ENCODE data around the gene STARD13.

Gene STARD13

GRCh38 chr13:33119022-33119781 lies 166.4 kb downstream of the STARD13 start:
- Histone ChIP-seq H3K9me3 (ENCODE audit: control insufficient read depth in 5 of 5, low read length in 5 of 5) (no peaks in the 10 kb centered on the region), H3K27me3 (ENCODE audit: control insufficient read depth in 5 of 5, insufficient read depth in 4 of 5, low read length in 5 of 5) (no peaks in the 10 kb centered on the region), H3K27ac (ENCODE audit: low read depth, low read length) (no peak overlapping the region), H3K4me1 (ENCODE audit: control insufficient read depth in 5 of 5, insufficient read depth in 5 of 5, low read length in 5 of 5) (peaks cover 0 to 24% (median 13%) of the 10 kb centered on the region in 5 donors), H3K9ac (ENCODE audit: low read length in 5 of 5) (no peak overlapping the region), H3K36me3 (ENCODE audit: control insufficient read depth in 5 of 5, insufficient read depth in 5 of 5, low read length in 5 of 5) (peaks cover 29 to 75% (median 69%) of the 10 kb centered on the region in 5 donors), H3K4me3 (ENCODE audit: low read depth in 1 of 5, low read length in 5 of 5) (no peak overlapping the region)

DNA sequence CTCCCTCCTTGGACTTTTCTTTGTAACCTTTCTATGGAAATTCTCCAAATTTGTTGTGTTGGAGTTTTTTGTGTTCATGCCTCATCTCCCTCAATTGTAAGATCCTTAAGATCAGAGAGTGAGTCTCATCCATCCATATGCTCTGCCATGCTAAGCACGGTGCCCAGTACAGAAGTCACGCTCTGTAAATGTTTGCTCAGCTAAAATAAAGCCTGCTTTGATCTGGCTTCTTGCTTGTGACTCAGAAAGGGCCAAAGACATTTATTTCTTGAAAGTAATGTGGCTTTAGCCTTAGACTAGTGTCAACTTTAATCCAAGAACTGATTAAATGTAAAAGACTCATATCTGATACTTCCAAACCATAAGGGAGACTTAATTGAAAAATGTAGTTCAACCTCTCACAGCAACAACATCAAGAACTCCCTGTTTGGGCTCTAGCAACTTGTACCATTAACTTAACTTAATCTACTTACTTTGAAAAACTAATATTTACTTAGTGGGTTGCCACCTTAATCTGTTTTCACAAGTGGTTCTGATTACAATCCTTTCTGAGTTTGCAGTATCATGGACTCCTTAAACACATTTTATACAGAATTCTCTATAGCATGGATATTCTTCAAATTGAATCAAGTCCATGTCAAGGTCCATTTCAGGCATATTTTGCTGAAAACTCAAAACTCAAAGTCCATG lies 169.1 kb downstream of the STARD13 start:
- H3K36me3 ChIP-seq (ENCODE audit: control insufficient read depth in 5 of 5, insufficient read depth in 5 of 5, low read length in 5 of 5) = peaks cover 31 to 81% (median 73%) of the 10 kb centered on the region in 5 donors
- H3K27me3 ChIP-seq (ENCODE audit: control insufficient read depth in 5 of 5, insufficient read depth in 4 of 5, low read length in 5 of 5) = no peaks in the 10 kb centered on the region
- no peak overlapping the region for H3K4me3 ChIP-seq (ENCODE audit: low read depth in 1 of 5, low read length in 5 of 5)
- no peak overlapping the region for H3K9ac ChIP-seq (ENCODE audit: low read length in 5 of 5)
- H3K4me1 ChIP-seq (ENCODE audit: control insufficient read depth in 5 of 5, insufficient read depth in 5 of 5, low read length in 5 of 5) = peaks cover 2 to 22% (median 14%) of the 10 kb centered on the region in 5 donors
- no peak overlapping the region for H3K27ac ChIP-seq (ENCODE audit: low read depth, low read length)
- H3K9me3 ChIP-seq (ENCODE audit: control insufficient read depth in 5 of 5, low read length in 5 of 5) = no peaks in the 10 kb centered on the region

- Histone ChIP-seq H3K9me3 (ENCODE audit: control insufficient read depth in 5 of 5, low read length in 5 of 5) (no peaks in the 10 kb centered on the region), H3K4me1 (ENCODE audit: control insufficient read depth in 5 of 5, insufficient read depth in 5 of 5, low read length in 5 of 5) (peaks cover 5 to 34% (median 26%) of the 10 kb centered on the region in 5 donors), H3K27me3 (ENCODE audit: control insufficient read depth in 5 of 5, insufficient read depth in 4 of 5, low read length in 5 of 5) (no peaks in the 10 kb centered on the region), H3K27ac (ENCODE audit: low read depth, low read length) (no peak overlapping the region), H3K9ac (ENCODE audit: low read length in 5 of 5) (no peak overlapping the region), H3K36me3 (ENCODE audit: control insufficient read depth in 5 of 5, insufficient read depth in 5 of 5, low read length in 5 of 5) (peaks cover 31 to 75% (median 69%) of the 10 kb centered on the region in 5 donors), H3K4me3 (ENCODE audit: low read depth in 1 of 5, low read length in 5 of 5) (no peak overlapping the region)
These were observed 170.3 kb downstream of the STARD13 start for GRCh38 chr13:33115274-33115673.

DNA sequence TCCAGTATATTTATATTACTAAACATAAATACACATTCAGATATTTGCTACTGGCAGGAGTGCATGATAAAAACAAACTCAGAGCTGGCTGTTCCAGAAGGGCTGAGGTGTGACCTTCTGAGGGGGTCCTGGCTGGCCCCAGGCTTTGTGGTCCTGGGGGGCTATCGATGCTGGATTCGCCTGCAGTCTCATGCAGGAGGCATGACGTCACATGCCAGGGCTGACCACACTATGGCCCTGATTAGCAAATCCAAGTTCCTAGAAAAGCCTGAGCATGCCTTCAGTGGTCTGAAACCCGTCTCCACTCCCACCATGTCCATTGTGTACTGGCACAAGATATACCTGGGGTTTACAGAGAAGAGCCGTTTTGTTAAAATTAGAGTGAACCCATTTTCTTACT lies 171.4 kb downstream of the STARD13 start:
- Histone ChIP-seq H3K27ac (ENCODE audit: low read depth, low read length) (no peak overlapping the region), H3K4me1 (ENCODE audit: control insufficient read depth in 5 of 5, insufficient read depth in 5 of 5, low read length in 5 of 5) (peaks cover 8 to 45% (median 37%) of the 10 kb centered on the region in 5 donors), H3K27me3 (ENCODE audit: control insufficient read depth in 5 of 5, insufficient read depth in 4 of 5, low read length in 5 of 5) (no peaks in the 10 kb centered on the region), H3K9ac (ENCODE audit: low read length in 5 of 5) (no peak overlapping the region), H3K36me3 (ENCODE audit: control insufficient read depth in 5 of 5, insufficient read depth in 5 of 5, low read length in 5 of 5) (peaks cover 31 to 73% (median 69%) of the 10 kb centered on the region in 5 donors), H3K9me3 (ENCODE audit: control insufficient read depth in 5 of 5, low read length in 5 of 5) (no peaks in the 10 kb centered on the region), H3K4me3 (ENCODE audit: low read depth in 1 of 5, low read length in 5 of 5) (no peak overlapping the region)

DNA sequence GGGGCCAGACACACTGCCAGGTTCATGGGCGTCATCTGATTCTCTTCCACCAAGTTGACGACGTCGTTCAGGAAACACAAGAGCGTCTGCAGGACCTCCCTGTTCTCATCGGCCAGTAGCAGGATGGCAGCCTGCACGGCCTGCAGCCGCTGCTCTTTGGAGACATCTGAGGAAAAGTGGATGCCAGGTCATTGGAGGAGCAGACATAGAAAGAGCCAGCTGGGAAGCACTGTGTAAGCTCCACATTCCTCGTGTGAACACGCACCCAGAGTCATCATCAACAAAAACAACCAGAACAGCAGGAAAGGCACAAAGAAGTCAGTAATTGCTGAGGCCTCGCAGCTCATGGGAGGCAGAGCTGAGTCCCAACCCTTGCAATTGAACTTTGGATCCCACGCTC lies 172.8 kb downstream of the STARD13 start:
- H3K27ac ChIP-seq (ENCODE audit: low read depth, low read length) = no peak overlapping the region
- no peak overlapping the region for H3K9ac ChIP-seq (ENCODE audit: low read length in 5 of 5)
- H3K36me3 ChIP-seq (ENCODE audit: control insufficient read depth in 5 of 5, insufficient read depth in 5 of 5, low read length in 5 of 5) = peaks cover 24 to 70% (median 60%) of the 10 kb centered on the region in 5 donors
- H3K27me3 ChIP-seq (ENCODE audit: control insufficient read depth in 5 of 5, insufficient read depth in 4 of 5, low read length in 5 of 5) = no peaks in the 10 kb centered on the region
- H3K9me3 ChIP-seq (ENCODE audit: control insufficient read depth in 5 of 5, low read length in 5 of 5) = no peaks in the 10 kb centered on the region
- H3K4me1 ChIP-seq (ENCODE audit: control insufficient read depth in 5 of 5, insufficient read depth in 5 of 5, low read length in 5 of 5) = peaks cover 8 to 52% (median 41%) of the 10 kb centered on the region in 5 donors
- H3K4me3 ChIP-seq (ENCODE audit: low read depth in 1 of 5, low read length in 5 of 5) = no peak overlapping the region

DNA sequence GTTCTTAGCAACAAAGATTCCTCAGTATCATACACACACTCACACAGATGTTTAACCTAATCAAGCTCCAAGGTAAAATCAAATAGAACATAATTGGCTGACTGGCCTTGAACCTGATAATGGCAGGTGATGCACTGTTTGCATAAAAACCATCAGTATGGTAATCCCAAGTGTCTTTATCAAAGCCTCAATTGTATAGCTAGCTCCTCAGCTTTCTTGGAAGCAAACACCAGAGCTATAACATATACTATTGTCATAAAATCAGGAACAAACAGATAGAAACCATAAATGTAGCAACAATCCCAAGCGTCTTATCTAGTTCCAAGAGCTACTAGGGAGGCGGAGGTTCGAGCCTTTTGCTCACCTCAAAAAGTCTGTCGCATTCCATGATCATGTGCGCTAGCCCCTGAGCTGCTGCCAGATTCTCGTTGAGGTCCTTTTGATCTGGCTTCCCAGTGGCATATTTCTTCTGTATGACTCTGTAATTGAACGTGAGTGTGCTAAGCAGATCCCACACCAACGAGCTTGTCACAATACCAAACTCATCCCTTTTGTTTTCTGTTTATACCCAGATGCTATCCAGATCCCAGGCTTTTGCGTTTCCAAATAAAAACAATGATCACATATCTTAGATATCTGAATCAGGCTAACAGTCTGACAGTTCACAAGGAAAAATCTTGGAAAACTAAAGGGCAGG lies 174.0 kb downstream of the STARD13 start:
- H3K27ac ChIP-seq (ENCODE audit: low read depth, low read length) = peak overlapping the region; percentile 83
- H3K36me3 ChIP-seq (ENCODE audit: control insufficient read depth in 5 of 5, insufficient read depth in 5 of 5, low read length in 5 of 5) = peaks cover 20 to 76% (median 61%) of the 10 kb centered on the region in 5 donors
- peak overlapping the region in 3 of 5 donors; percentile 13 to 30 (median 23) for H3K9ac ChIP-seq (ENCODE audit: low read length in 5 of 5)
- H3K4me3 ChIP-seq (ENCODE audit: low read depth in 1 of 5, low read length in 5 of 5) = no peak overlapping the region
- peaks cover 8 to 52% (median 44%) of the 10 kb centered on the region in 5 donors for H3K4me1 ChIP-seq (ENCODE audit: control insufficient read depth in 5 of 5, insufficient read depth in 5 of 5, low read length in 5 of 5)
- no peaks in the 10 kb centered on the region for H3K27me3 ChIP-seq (ENCODE audit: control insufficient read depth in 5 of 5, insufficient read depth in 4 of 5, low read length in 5 of 5)
- no peaks in the 10 kb centered on the region for H3K9me3 ChIP-seq (ENCODE audit: control insufficient read depth in 5 of 5, low read length in 5 of 5)

- Histone ChIP-seq H3K27ac (ENCODE audit: low read depth, low read length) (peak overlapping the region; percentile 83), H3K4me3 (ENCODE audit: low read depth in 1 of 5, low read length in 5 of 5) (no peak overlapping the region), H3K4me1 (ENCODE audit: control insufficient read depth in 5 of 5, insufficient read depth in 5 of 5, low read length in 5 of 5) (peaks cover 8 to 53% (median 44%) of the 10 kb centered on the region in 5 donors), H3K27me3 (ENCODE audit: control insufficient read depth in 5 of 5, insufficient read depth in 4 of 5, low read length in 5 of 5) (no peaks in the 10 kb centered on the region), H3K9me3 (ENCODE audit: control insufficient read depth in 5 of 5, low read length in 5 of 5) (no peaks in the 10 kb centered on the region), H3K9ac (ENCODE audit: low read length in 5 of 5) (peak overlapping the region in 3 of 5 donors; percentile 13 to 30 (median 23)), H3K36me3 (ENCODE audit: control insufficient read depth in 5 of 5, insufficient read depth in 5 of 5, low read length in 5 of 5) (peaks cover 16 to 76% (median 64%) of the 10 kb centered on the region in 5 donors)
These were observed 174.7 kb downstream of the STARD13 start for GRCh38 chr13:33110713-33111413.

DNA sequence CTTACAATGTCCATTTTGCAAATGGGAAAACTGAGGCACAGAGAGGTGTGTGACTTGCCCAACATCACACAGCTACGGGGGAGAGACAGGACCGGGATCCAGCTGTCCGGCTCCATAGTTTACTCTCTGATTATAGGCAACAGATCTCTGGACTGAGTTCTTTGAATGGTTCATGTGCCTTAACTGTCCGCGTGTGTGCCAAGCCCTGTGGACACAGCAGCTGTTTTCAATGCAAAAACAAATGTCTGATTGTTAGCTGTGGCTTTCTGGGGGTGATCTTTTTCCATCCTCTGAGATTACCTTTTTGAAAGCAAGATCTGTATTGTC lies 175.2 kb downstream of the STARD13 start:
- Histone ChIP-seq H3K27me3 (ENCODE audit: control insufficient read depth in 5 of 5, insufficient read depth in 4 of 5, low read length in 5 of 5) (no peaks in the 10 kb centered on the region), H3K9me3 (ENCODE audit: control insufficient read depth in 5 of 5, low read length in 5 of 5) (no peaks in the 10 kb centered on the region), H3K4me1 (ENCODE audit: control insufficient read depth in 5 of 5, insufficient read depth in 5 of 5, low read length in 5 of 5) (peaks cover 8 to 56% (median 43%) of the 10 kb centered on the region in 5 donors), H3K4me3 (ENCODE audit: low read depth in 1 of 5, low read length in 5 of 5) (no peak overlapping the region), H3K9ac (ENCODE audit: low read length in 5 of 5) (no peak overlapping the region), H3K36me3 (ENCODE audit: control insufficient read depth in 5 of 5, insufficient read depth in 5 of 5, low read length in 5 of 5) (peaks cover 15 to 76% (median 64%) of the 10 kb centered on the region in 5 donors), H3K27ac (ENCODE audit: low read depth, low read length) (peak overlapping the region; percentile 83)

DNA sequence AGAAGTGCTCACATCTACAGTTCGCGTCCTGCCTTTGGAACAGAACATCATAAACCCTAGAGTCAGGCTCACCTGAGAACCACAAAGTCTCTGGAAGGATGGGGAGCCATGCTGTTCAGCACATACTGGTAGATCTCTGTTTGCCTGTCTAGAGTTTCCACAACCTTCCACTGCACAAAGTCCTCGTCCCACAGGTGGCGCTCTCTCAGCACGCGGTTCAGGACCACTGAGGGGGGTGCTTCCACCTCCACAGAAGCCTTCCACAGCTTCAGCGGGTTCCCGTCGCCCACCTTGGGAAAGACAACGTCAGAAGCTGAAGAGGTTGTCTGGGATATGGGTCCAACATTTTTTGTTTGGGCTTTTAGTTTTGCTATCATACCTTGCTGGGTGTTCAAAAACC lies 175.8 kb downstream of the STARD13 start:
- peak overlapping the region; percentile 83 for H3K27ac ChIP-seq (ENCODE audit: low read depth, low read length)
- H3K4me1 ChIP-seq (ENCODE audit: control insufficient read depth in 5 of 5, insufficient read depth in 5 of 5, low read length in 5 of 5) = peaks cover 8 to 56% (median 38%) of the 10 kb centered on the region in 5 donors

More for the DNA sequence above, 175.8 kb downstream of the STARD13 start:
- Histone ChIP-seq H3K36me3 (ENCODE audit: control insufficient read depth in 5 of 5, insufficient read depth in 5 of 5, low read length in 5 of 5) (peaks cover 15 to 74% (median 65%) of the 10 kb centered on the region in 5 donors), H3K9me3 (ENCODE audit: control insufficient read depth in 5 of 5, low read length in 5 of 5) (no peaks in the 10 kb centered on the region), H3K4me3 (ENCODE audit: low read depth in 1 of 5, low read length in 5 of 5) (no peak overlapping the region), H3K27me3 (ENCODE audit: control insufficient read depth in 5 of 5, insufficient read depth in 4 of 5, low read length in 5 of 5) (no peaks in the 10 kb centered on the region), H3K9ac (ENCODE audit: low read length in 5 of 5) (no peak overlapping the region)

Data from subcutaneous abdominal adipose tissue (tissue), 5 donors.